Stimulated activated CD8-positive, alpha-beta memory T cell treated with anti-CD3 and anti-CD28 coated beads, Interleukin-4, amount 100 ng/mL, for 24 hours (primary cell): ENCODE data around the gene EDEM2.
"Not testable (repeated sequence)": the region's sequence is repeated elsewhere in the genome, so short reads cannot be mapped to it uniquely, and the experiment has no call there.

ENCODE experiments used
- DNase-seq: peaks from one replicate; pipeline ENCODE4 v3.0.0-alpha.2; 2020; ENCODE audit warnings: low read depth

The EDEM2 gene, protein sequence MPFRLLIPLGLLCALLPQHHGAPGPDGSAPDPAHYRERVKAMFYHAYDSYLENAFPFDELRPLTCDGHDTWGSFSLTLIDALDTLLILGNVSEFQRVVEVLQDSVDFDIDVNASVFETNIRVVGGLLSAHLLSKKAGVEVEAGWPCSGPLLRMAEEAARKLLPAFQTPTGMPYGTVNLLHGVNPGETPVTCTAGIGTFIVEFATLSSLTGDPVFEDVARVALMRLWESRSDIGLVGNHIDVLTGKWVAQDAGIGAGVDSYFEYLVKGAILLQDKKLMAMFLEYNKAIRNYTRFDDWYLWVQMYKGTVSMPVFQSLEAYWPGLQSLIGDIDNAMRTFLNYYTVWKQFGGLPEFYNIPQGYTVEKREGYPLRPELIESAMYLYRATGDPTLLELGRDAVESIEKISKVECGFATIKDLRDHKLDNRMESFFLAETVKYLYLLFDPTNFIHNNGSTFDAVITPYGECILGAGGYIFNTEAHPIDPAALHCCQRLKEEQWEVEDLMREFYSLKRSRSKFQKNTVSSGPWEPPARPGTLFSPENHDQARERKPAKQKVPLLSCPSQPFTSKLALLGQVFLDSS

GRCh38 chr20:35146920-35147574 is at the start of gene EDEM2:
TSS of gene EDEM2 (minus strand) at chr20:35147336. CDS start at chr20:35147258, 78 bp downstream.
- peak; percentile 90 for DNase-seq

DNA sequence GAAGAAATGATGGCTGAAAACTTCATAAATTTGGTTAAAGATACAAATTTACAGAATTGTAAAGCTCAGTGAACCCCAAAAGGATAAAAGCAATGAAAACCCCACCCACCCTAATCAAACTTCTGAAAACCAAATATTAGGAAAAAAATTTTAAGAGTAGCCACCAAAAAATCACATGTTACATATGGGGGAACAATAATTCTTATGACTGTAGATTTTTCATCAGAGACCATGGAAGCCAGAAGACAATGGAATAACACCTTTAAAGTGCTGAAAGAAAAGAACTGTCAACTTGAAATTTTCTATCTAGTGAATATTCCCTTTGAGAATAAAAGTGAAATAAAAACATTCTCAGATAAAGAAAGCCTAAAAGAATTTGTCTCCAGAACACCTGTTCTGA is 49.2 kb upstream of the EDEM2 start:
- no peak for DNase-seq

DNA sequence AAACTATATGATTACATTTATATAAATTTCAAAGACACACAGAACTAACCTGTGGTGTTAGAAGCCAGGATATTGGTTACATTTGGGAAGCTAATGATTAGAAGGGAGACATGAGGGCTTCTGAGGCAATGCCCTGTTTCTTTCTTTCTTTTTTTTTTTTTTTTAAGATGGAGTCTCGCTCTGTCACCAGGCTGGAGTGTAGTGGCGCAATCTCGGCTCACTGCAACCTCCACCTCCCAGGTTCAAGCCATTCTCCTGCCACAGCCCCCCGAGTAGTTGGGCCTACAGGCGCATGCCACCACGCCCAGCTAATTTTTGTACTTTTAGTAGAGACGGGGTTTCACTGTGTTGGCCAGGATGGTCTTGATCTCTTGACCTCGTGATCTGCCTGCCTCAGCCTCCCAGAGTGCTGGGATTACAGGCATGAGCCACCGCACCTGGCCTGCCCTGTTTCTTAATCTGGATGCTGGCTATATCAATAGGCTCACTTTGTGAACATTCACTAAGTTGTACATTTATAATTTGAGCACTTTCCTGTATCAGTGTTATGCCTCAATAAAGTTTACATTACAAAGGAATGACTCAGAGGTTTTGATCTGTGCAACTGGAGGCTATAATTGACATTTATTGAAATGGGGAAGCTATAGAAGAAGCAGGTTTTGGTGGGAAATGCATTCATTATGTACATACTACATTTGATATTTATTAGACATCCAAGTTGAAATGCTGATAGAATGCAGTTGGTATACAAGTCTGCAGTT is 46.1 kb upstream of the EDEM2 start:
- DNase-seq: not testable (repeated sequence)

GRCh38 chr20:35192118-35192872 is 45.2 kb upstream of the EDEM2 start:
- DNase-seq: no peak

GRCh38 chr20:35191419-35192117 is 44.4 kb upstream of the EDEM2 start:
- no peak for DNase-seq

DNA sequence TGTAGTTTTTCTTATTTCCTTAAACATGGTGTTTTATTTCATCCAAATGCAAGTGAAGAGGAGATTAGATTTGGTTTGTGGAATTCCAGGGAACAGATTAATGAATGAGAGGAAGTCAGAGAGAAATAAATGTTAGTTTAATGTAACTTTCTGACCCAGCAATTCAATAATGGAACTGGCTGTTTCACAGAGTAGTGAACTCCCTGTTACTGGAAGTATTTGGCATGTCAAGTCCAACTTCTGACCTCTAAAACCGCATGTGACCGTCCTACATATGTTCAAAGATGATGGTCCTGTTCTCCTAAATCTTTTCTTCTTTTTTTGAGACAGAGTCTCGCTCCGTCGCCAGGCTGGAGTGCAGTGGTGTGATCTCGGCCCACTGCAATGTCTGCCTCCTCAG is 43.4 kb upstream of the EDEM2 start:
- DNase-seq: no peak

- DNase-seq: not testable (repeated sequence)
Measured at GRCh38 chr20:35189223-35189622, 42.1 kb upstream of the EDEM2 start.

DNA sequence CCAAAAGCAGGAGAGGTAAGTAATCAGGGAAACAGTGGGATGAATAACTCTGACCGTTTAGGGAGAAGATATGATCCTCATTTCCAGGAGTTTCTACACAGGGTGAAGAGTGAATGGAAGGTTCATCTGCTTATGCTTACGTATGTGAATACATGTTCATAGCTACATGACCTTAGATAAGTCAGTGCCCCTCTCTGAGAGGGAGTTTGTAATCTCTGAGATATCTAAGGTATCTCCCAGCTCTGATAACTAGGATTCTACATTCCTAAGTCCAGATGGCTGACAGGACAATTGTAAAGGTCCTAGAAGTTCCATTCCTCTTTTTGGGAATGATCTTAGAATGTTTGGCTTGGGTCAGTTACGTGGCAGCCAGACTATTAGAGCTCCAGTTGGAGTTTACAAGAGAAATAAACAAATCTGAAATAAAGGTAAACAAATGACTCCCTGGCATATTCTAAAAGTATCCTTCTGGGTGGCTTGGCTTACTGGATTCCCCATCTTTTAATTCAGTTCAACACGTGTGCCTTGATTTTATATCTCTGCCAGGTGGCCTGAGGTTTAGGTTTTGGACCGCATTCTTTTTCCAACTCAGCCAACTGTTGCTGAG is 40.6 kb upstream of the EDEM2 start:
- DNase-seq: no peak

DNA sequence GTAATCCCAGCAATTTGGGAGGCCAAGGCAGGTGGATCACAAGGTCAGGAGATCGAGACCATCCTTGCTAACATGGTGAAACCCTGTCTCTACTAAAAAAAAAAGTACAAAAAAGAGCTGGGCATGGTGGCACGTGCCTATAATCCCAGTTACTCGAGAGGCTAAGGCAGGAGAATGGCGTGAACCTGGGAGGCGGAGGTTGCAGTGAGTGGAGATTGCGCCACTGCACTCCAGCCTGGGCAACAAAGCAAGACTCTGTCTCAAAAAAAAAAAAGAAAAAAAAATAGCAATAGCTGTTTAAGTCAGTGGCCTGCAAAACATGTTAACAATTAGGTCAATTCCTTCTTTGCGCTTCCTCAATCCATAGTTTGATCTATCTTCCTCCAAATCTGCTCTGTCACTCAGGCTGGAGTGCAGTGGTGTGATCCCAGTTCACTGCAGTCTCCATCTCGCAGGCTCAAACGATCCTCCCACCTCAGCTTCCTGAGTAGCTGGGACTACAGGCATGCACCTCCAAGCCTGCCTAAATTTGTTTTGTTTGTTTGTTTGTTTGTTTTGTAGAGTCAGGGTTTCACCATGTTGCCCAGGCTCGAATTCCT is 39.7 kb upstream of the EDEM2 start:
- DNase-seq: not testable (repeated sequence)

GRCh38 chr20:35181731-35182130 is 34.6 kb upstream of the EDEM2 start:
- no peak for DNase-seq

DNA sequence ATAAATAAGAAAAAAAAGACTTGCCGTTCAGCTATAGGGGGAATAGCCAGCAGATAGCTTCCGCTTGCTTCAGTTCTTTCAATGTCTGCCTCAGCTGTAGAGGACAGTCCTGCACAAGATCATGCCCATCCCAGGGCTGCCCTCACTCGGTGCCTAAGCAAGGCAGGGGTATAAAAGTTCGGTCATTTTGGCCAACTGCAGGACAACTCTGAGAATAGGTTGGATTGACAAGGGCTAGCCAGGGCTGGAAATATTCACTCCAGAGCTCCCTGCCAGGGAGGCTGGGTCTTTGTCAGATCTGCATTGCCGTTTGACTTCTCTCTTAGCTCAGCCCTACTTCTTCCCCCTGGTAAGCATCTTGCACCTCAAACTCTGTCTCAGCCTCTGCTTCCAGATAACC is 33.1 kb upstream of the EDEM2 start:
- DNase-seq: no peak

GRCh38 chr20:35179292-35180212 is 32.4 kb upstream of the EDEM2 start:
- no peak for DNase-seq

GRCh38 chr20:35176132-35176531 is 29.0 kb upstream of the EDEM2 start:
- DNase-seq: no peak

DNA sequence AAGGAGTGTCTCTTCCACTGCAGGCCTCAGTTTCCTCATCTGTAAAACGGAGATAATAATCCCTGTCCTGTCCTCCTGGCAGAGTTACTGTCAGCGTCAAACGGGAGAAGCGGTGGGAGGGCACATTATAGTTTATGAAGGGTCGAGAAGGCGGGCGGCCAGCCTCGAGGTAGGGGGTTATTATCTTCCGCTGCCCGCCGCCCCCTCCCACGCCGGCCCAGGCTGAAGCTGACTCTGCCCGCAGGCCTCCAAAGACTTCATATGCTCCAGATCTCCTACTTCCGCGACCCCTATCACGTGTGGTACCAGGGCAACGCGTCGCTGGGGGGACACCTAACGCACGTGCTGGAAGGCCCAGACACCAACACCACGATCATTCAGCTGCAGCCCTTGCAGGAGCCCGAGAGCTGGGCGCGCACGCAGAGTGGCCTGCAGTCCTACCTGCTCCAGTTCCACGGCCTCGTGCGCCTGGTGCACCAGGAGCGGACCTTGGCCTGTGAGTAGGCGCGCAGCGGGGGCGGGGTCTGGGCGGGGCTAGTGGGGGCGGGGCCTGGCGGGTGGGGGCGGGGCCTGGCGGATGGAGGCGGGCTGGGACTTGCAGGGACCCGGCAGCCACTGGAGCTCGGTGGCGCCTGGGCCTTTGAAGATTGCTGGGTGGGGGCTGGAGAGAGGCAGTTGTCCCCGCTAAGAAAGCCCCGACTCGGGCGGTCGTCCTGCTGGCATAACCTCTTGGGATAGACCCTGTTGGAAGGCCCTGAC is 27.5 kb upstream of the EDEM2 start:
- DNase-seq: no peak

GRCh38 chr20:35173576-35174192 is 26.5 kb upstream of the EDEM2 start:
- DNase-seq: no peak

GRCh38 chr20:35172434-35172806 is 25.3 kb upstream of the EDEM2 start:
- DNase-seq: no peak

GRCh38 chr20:35171753-35172433 is 24.8 kb upstream of the EDEM2 start, which contains the start of gene PROCR:
TSS of gene PROCR (plus strand) at chr20:35172072. CDS start at chr20:35172155, 83 bp downstream.
- DNase-seq: no peak
